Mammary epithelial cell (primary cell): ENCODE results near the gene P3R3URF.

Source experiments
- EZH2 ChIP-seq: IDR thresholded peaks from 2 replicates; pipeline ENCODE4 v1.6.1; 2012; ENCODE audit warnings: low read length, inconsistent platforms, borderline replicate concordance
- TF ChIP-seq, protein P1 (sequence below), 2 donors: IDR thresholded peaks in 1 of 2; conservative IDR thresholded peaks in 1 of 2; 2 replicates each; pipeline ENCODE4 v1.5.1; 2011 to 2012; ENCODE audit warnings: inconsistent platforms in 2 of 2, low read length in 2 of 2, mild to moderate bottlenecking in 2 of 2, control low read depth in 1 of 2, low read depth in 1 of 2; ENCODE audit not compliant: insufficient read depth in 1 of 2; ENCODE audit errors: extremely low read depth in 1 of 2

DNA sequence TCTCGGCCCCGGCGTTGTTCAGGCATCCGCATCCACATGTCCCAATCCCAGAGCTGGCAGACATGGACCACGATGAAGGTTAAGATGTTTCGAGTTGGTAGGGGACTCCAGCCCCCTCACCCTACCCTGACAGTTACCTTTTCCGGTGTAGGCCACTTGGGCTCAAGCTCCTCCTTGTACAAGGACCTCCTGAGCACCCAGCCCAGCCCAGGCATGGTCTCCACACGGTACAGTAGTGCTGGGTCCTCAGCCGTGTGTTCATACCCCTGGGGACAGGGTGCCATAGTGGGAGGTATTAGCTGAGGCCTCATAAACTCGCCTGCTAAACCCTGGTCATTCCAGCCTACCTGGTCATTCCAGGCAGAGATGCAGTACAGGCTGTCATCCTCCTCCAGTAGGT is 15.9 kb upstream of the P3R3URF start:
- TF ChIP-seq, protein P1, sequence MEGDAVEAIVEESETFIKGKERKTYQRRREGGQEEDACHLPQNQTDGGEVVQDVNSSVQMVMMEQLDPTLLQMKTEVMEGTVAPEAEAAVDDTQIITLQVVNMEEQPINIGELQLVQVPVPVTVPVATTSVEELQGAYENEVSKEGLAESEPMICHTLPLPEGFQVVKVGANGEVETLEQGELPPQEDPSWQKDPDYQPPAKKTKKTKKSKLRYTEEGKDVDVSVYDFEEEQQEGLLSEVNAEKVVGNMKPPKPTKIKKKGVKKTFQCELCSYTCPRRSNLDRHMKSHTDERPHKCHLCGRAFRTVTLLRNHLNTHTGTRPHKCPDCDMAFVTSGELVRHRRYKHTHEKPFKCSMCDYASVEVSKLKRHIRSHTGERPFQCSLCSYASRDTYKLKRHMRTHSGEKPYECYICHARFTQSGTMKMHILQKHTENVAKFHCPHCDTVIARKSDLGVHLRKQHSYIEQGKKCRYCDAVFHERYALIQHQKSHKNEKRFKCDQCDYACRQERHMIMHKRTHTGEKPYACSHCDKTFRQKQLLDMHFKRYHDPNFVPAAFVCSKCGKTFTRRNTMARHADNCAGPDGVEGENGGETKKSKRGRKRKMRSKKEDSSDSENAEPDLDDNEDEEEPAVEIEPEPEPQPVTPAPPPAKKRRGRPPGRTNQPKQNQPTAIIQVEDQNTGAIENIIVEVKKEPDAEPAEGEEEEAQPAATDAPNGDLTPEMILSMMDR (conservative IDR thresholded peaks at IDR 0.05 in 1 of 2, IDR thresholded peaks at IDR 0.05 in 1 of 2; ENCODE audit: extremely low read depth in 1 of 2, insufficient read depth in 1 of 2, low read depth in 1 of 2, low read length in 2 of 2) = no peak
- TF ChIP-seq EZH2 = no peak
